ENCODE results near the gene FXYD5. TPM values are rescaled to one million over a fixed set of nuclear protein-coding genes. Genes with fewer than 3 reads are reported as not detected.

FXYD5 gene
- total RNA-seq, 1 experiment from 2014 or later = 123 TPM

DNA sequence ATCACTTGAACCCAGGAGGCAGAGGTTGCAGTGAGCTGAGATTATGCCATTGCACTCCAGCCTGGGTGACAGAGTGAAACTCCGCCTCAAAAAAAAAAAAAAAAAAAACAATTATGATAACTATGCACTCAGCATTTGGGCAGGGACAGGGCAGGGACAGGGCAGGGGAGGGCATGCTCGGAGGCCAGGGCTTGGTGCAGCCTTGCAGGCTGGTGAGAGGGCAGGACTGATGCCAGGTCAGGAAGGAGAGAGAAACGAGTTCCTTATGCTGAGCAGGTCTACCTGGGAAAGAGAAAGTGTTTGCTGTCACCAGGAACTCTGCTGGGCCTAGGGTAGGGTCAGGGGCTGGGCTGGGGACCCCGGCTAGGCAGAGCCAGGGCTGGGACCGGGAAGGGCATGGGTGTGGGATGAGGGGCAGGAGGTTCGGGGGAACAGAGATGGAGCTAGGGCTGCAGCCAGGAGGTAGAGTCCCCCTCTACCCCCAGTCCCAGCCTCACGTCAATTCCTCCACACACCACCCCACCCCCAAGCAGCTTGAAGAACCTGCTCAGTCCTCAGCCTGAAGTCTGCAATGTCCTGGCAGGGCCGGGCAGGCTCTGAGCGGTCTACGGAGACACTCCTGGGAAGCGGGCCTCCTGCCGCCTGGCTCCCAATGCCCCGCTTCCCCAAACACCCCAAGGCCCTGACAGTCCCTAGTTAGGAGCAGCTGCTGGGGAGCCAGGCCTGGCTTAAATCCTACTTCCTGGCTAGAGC, 36.1 kb upstream of the FXYD5 start:
- Histone ChIP-seq H3K36me3 (ENCODE audit: control insufficient read depth in 1 of 2, insufficient read depth in 2 of 2, low read length in 2 of 2) (no peaks in the 10 kb centered on the region), H3K9me2 (ENCODE audit: insufficient read depth) (no peaks in the 10 kb centered on the region), H3K4me3 (replicated peaks in 1 of 2; ENCODE audit: low read depth in 1 of 2, low read length in 2 of 2) (no peak overlapping the region), H3K27me3 (ENCODE audit: insufficient read depth, low read length) (no peaks in the 10 kb centered on the region), H3K79me2 (ENCODE audit: insufficient read depth, low read length) (no peaks in the 10 kb centered on the region), H3K9ac (ENCODE audit: low read length) (no peak overlapping the region), H3K9me3 (ENCODE audit: control insufficient read depth in 1 of 2, insufficient read depth in 1 of 2, low read depth in 1 of 2, low read length in 2 of 2) (no peaks in the 10 kb centered on the region), H4K20me1 (ENCODE audit: insufficient read depth) (no peaks in the 10 kb centered on the region), H3K4me1 (ENCODE audit: control insufficient read depth in 1 of 2, insufficient read depth in 2 of 2, low read length in 2 of 2) (peaks cover 22 to 49% of the 10 kb centered on the region in 2 experiments), H3K27ac (ENCODE audit: low read depth, low read length) (no peak overlapping the region), H3K4me2 (ENCODE audit: low read length) (no peak overlapping the region), H2AFZ (ENCODE audit: low read depth, low read length, poor library complexity, severe bottlenecking) (no peak overlapping the region)
- no TSS peak for BruUV-seq (replicated peaks)
- RAD21 ChIA-PET (ENCODE audit: low non-redundant PET in 1 of 2, low total read pairs in 2 of 2, uncharacterized antibody in 2 of 2, unreplicated experiment in 2 of 2) = no interaction called here
- POLR2A ChIA-PET = no interaction called here
- TF ChIP-seq TCF7L2 (IDR thresholded peaks at IDR 0.05; ENCODE audit: borderline replicate concordance, extremely low read depth, insufficient read depth, insufficient read length) = no peak
- no peak for TF ChIP-seq RAD21 (IDR thresholded peaks at IDR 0.05; ENCODE audit: low read depth)
- TF ChIP-seq SRF (IDR thresholded peaks at IDR 0.05; ENCODE audit: low read depth) = no peak
- intact Hi-C loops (cut with micrococcal nuclease) = no loop called here
- ATAC-seq (no peak), DNase-seq (ENCODE audit: low read depth, low spot score) (no peak)
- CTCF ChIA-PET = interaction anchor here (1.5 kb wide), 1 partner anchor 8 kb away, joined by 4 read pairs; no protein-coding TSS in a partner anchor

DNA sequence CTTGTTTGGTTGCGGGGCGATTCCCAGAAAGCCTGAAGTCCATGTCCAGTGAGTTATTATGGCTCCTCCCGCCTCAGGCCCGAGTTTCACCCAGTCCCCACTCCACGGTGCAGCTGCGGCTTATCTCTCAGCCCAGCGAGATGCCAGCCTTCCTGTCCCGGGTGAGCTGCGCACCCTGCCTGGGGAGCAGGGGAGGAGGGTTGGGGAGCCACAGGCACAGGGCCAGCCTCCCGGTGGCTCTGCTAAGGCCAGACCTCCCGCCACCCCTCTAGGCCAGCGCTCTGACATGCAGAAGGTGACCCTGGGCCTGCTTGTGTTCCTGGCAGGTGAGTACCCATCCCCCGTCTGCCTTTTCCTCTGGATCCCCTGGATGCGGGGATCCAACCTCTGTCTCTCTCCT, 35.4 kb upstream of the FXYD5 start:
- DNase-seq (ENCODE audit: low read depth, low spot score) (no peak), ATAC-seq (no peak)
- no peak overlapping the region for H2AFZ ChIP-seq (ENCODE audit: low read depth, low read length, poor library complexity, severe bottlenecking)
- no TSS peak for BruUV-seq (replicated peaks)
- H3K27ac ChIP-seq (ENCODE audit: low read depth, low read length) = no peak overlapping the region
- no peak overlapping the region for H3K9ac ChIP-seq (ENCODE audit: low read length)
- ChIA-PET POLR2A (no interaction called here), CTCF (interaction anchor here (1.5 kb wide), 1 partner anchor 8 kb away, joined by 4 read pairs; no protein-coding TSS in a partner anchor), RAD21 (ENCODE audit: low non-redundant PET in 1 of 2, low total read pairs in 2 of 2, uncharacterized antibody in 2 of 2, unreplicated experiment in 2 of 2) (no interaction called here)
- no peaks in the 10 kb centered on the region for H3K27me3 ChIP-seq (ENCODE audit: insufficient read depth, low read length)
- H3K79me2 ChIP-seq (ENCODE audit: insufficient read depth, low read length) = no peaks in the 10 kb centered on the region
- H3K9me2 ChIP-seq (ENCODE audit: insufficient read depth) = no peaks in the 10 kb centered on the region
- intact Hi-C loops (cut with micrococcal nuclease) = no loop called here
- H4K20me1 ChIP-seq (ENCODE audit: insufficient read depth) = no peaks in the 10 kb centered on the region
- H3K4me1 ChIP-seq (ENCODE audit: control insufficient read depth in 1 of 2, insufficient read depth in 2 of 2, low read length in 2 of 2) = peaks cover 28 to 55% of the 10 kb centered on the region in 2 experiments
- H3K9me3 ChIP-seq (ENCODE audit: control insufficient read depth in 1 of 2, insufficient read depth in 1 of 2, low read depth in 1 of 2, low read length in 2 of 2) = no peaks in the 10 kb centered on the region
- H3K4me3 ChIP-seq (replicated peaks in 1 of 2; ENCODE audit: low read depth in 1 of 2, low read length in 2 of 2) = no peak overlapping the region
- no peak overlapping the region for H3K4me2 ChIP-seq (ENCODE audit: low read length)
- H3K36me3 ChIP-seq (ENCODE audit: control insufficient read depth in 1 of 2, insufficient read depth in 2 of 2, low read length in 2 of 2) = no peaks in the 10 kb centered on the region
- TF ChIP-seq RAD21 (IDR thresholded peaks at IDR 0.05; ENCODE audit: low read depth) (no peak), EZH2 (IDR thresholded peaks at IDR 0.05) (no peak), EZH2phosphoT487 (IDR thresholded peaks at IDR 0.05; ENCODE audit: borderline replicate concordance) (no peak), EGR1 (IDR thresholded peaks at IDR 0.05; ENCODE audit: low read depth) (no peak), SIN3A (IDR thresholded peaks at IDR 0.05; ENCODE audit: low read depth) (no peak), FOSL1 (IDR thresholded peaks at IDR 0.05; ENCODE audit: low read depth) (no peak), JUND (IDR thresholded peaks at IDR 0.05) (no peak), ZFX (IDR thresholded peaks at IDR 0.05) (no peak)
- TF ChIP-seq, protein P1, sequence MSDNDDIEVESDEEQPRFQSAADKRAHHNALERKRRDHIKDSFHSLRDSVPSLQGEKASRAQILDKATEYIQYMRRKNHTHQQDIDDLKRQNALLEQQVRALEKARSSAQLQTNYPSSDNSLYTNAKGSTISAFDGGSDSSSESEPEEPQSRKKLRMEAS (IDR thresholded peaks at IDR 0.05) = no peak
- TF ChIP-seq, protein P2, sequence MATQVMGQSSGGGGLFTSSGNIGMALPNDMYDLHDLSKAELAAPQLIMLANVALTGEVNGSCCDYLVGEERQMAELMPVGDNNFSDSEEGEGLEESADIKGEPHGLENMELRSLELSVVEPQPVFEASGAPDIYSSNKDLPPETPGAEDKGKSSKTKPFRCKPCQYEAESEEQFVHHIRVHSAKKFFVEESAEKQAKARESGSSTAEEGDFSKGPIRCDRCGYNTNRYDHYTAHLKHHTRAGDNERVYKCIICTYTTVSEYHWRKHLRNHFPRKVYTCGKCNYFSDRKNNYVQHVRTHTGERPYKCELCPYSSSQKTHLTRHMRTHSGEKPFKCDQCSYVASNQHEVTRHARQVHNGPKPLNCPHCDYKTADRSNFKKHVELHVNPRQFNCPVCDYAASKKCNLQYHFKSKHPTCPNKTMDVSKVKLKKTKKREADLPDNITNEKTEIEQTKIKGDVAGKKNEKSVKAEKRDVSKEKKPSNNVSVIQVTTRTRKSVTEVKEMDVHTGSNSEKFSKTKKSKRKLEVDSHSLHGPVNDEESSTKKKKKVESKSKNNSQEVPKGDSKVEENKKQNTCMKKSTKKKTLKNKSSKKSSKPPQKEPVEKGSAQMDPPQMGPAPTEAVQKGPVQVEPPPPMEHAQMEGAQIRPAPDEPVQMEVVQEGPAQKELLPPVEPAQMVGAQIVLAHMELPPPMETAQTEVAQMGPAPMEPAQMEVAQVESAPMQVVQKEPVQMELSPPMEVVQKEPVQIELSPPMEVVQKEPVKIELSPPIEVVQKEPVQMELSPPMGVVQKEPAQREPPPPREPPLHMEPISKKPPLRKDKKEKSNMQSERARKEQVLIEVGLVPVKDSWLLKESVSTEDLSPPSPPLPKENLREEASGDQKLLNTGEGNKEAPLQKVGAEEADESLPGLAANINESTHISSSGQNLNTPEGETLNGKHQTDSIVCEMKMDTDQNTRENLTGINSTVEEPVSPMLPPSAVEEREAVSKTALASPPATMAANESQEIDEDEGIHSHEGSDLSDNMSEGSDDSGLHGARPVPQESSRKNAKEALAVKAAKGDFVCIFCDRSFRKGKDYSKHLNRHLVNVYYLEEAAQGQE (IDR thresholded peaks at IDR 0.05; ENCODE audit: low read depth) = no peak
- TF ChIP-seq, protein P3, sequence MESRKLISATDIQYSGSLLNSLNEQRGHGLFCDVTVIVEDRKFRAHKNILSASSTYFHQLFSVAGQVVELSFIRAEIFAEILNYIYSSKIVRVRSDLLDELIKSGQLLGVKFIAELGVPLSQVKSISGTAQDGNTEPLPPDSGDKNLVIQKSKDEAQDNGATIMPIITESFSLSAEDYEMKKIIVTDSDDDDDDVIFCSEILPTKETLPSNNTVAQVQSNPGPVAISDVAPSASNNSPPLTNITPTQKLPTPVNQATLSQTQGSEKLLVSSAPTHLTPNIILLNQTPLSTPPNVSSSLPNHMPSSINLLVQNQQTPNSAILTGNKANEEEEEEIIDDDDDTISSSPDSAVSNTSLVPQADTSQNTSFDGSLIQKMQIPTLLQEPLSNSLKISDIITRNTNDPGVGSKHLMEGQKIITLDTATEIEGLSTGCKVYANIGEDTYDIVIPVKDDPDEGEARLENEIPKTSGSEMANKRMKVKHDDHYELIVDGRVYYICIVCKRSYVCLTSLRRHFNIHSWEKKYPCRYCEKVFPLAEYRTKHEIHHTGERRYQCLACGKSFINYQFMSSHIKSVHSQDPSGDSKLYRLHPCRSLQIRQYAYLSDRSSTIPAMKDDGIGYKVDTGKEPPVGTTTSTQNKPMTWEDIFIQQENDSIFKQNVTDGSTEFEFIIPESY (IDR thresholded peaks at IDR 0.05; ENCODE audit: extremely low read depth, insufficient replicate concordance, low read length) = no peak
